Epithelial cell of esophagus (primary cell): ENCODE data around the gene ELF3.

Experiments
- DNase-seq: peaks from one replicate; pipeline ENCODE4 v3.0.0; 2010; ENCODE audit warnings: low read depth
- H3K4me3 ChIP-seq: 2 replicates; pipeline ENCODE4 v1.5.1; 2011; ENCODE audit warnings: mild to moderate bottlenecking, low read length, control low read depth
- CTCF ChIP-seq: IDR thresholded peaks from 2 replicates; pipeline ENCODE4 v1.5.1; 2011; ENCODE audit warnings: low read depth, mild to moderate bottlenecking, low read length, control low read depth, inconsistent platforms; ENCODE audit not compliant: insufficient read depth; ENCODE audit errors: missing control alignments

The ELF3 gene

GRCh38 chr1:202023001-202023433 lies 12.6 kb downstream of the ELF3 start:
- peak; percentile 85 for DNase-seq
- H3K4me3 ChIP-seq = no peak overlapping the region
- no peak for TF ChIP-seq CTCF

GRCh38 chr1:202029171-202029665 lies 18.8 kb downstream of the ELF3 start:
- no peak overlapping the region for H3K4me3 ChIP-seq
- peak; percentile 89 for DNase-seq
- TF ChIP-seq CTCF = no peak

- H3K4me3 ChIP-seq = no peak overlapping the region
- DNase-seq = no peak
- no peak for TF ChIP-seq CTCF
Observed at GRCh38 chr1:202029727-202030126, 19.3 kb downstream of the ELF3 start.

GRCh38 chr1:202031796-202032195 lies 21.4 kb downstream of the ELF3 start:
- no peak for DNase-seq
- H3K4me3 ChIP-seq = no peak overlapping the region
- TF ChIP-seq CTCF = no peak

- no peak overlapping the region for H3K4me3 ChIP-seq
- DNase-seq = no peak
- no peak for TF ChIP-seq CTCF
Observed at GRCh38 chr1:202034149-202034682, 23.8 kb downstream of the ELF3 start.

- no peak overlapping the region for H3K4me3 ChIP-seq
- DNase-seq = peak; percentile 99
- TF ChIP-seq CTCF = no peak
Observed at GRCh38 chr1:202034683-202035462, 24.5 kb downstream of the ELF3 start.
